ENCODE results near the gene SLC22A23.

The SLC22A23 gene

GRCh38 chr6:3490625-3490980 is 33.8 kb upstream of the SLC22A23 start:
- WGBS, 2 experiments = 93 to 95% methylated on average over 2 of the region's 2 CpGs
- Histone ChIP-seq H3K4me1 (ENCODE audit: control insufficient read depth, insufficient read depth, low read length) (peaks cover 15% of the 10 kb centered on the region), H3K9me3 (ENCODE audit: control insufficient read depth, low read length) (no peaks in the 10 kb centered on the region), H3K27ac (ENCODE audit: insufficient read depth, low read depth, low read length, poor library complexity, severe bottlenecking) (no peak overlapping the region), H3K36me3 (ENCODE audit: control insufficient read depth, insufficient read depth, low read length) (no peaks in the 10 kb centered on the region), H3K4me3 (ENCODE audit: insufficient read depth, low read depth, low read length) (no peak overlapping the region), H3K27me3 (ENCODE audit: control insufficient read depth, insufficient read depth, low read length, poor library complexity, severe bottlenecking) (no peaks in the 10 kb centered on the region)

GRCh38 chr6:3489961-3490624 is 33.2 kb upstream of the SLC22A23 start:
- Histone ChIP-seq H3K9me3 (ENCODE audit: control insufficient read depth, low read length) (no peaks in the 10 kb centered on the region), H3K4me3 (ENCODE audit: insufficient read depth, low read depth, low read length) (no peak overlapping the region), H3K4me1 (ENCODE audit: control insufficient read depth, insufficient read depth, low read length) (peaks cover 15% of the 10 kb centered on the region), H3K27me3 (ENCODE audit: control insufficient read depth, insufficient read depth, low read length, poor library complexity, severe bottlenecking) (no peaks in the 10 kb centered on the region), H3K36me3 (ENCODE audit: control insufficient read depth, insufficient read depth, low read length) (no peaks in the 10 kb centered on the region), H3K27ac (ENCODE audit: insufficient read depth, low read depth, low read length, poor library complexity, severe bottlenecking) (no peak overlapping the region)
- WGBS, 2 experiments = 92% methylated on average over 12 of the region's 12 CpGs

DNA sequence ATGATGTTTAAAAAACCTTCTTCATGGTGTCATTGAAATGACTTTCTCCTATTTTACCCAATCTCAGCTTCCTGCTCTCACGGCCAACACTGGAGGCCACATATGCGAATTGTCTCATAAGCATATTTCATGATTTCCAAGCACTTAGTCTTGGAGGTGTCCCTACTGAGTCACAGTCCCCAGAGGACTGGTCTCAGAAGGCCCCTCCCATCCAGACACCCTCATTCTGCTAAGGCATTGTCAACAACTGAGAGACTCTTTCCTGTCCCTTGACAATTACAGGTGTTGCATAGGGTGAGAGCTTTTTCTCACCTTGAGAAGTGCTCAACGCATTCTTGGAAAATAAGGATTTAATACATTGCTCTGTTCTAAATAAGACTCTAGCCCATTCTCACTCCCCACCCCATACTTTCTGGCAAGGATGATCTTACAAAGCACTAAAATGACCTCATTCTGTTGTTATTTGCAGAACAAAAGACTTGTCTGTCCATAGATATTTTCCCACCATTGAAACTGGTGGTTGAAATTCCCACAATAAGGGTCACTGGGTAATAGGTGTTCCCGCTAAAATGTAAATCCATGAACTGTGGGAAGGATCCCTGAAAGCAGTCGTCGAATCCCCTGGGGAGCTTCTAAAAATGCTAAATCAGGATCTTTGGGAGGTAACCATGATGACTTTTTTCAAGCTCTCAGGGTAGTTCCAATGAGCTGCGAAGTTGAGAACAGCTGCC is 32.3 kb upstream of the SLC22A23 start:
- H3K27me3 ChIP-seq (ENCODE audit: control insufficient read depth, insufficient read depth, low read length, poor library complexity, severe bottlenecking) = no peaks in the 10 kb centered on the region
- peaks cover 15% of the 10 kb centered on the region for H3K4me1 ChIP-seq (ENCODE audit: control insufficient read depth, insufficient read depth, low read length)
- no peak overlapping the region for H3K27ac ChIP-seq (ENCODE audit: insufficient read depth, low read depth, low read length, poor library complexity, severe bottlenecking)
- H3K36me3 ChIP-seq (ENCODE audit: control insufficient read depth, insufficient read depth, low read length) = no peaks in the 10 kb centered on the region
- no peaks in the 10 kb centered on the region for H3K9me3 ChIP-seq (ENCODE audit: control insufficient read depth, low read length)
- WGBS, 2 experiments = 59 to 60% methylated on average over 7 of the region's 7 CpGs
- no peak overlapping the region for H3K4me3 ChIP-seq (ENCODE audit: insufficient read depth, low read depth, low read length)

GRCh38 chr6:3484946-3485345 is 28.1 kb upstream of the SLC22A23 start:
- Histone ChIP-seq H3K36me3 (ENCODE audit: control insufficient read depth, insufficient read depth, low read length) (no peaks in the 10 kb centered on the region), H3K27me3 (ENCODE audit: control insufficient read depth, insufficient read depth, low read length, poor library complexity, severe bottlenecking) (no peaks in the 10 kb centered on the region), H3K4me3 (ENCODE audit: insufficient read depth, low read depth, low read length) (no peak overlapping the region), H3K27ac (ENCODE audit: insufficient read depth, low read depth, low read length, poor library complexity, severe bottlenecking) (no peak overlapping the region), H3K9me3 (ENCODE audit: control insufficient read depth, low read length) (no peaks in the 10 kb centered on the region), H3K4me1 (ENCODE audit: control insufficient read depth, insufficient read depth, low read length) (peaks cover 26% of the 10 kb centered on the region)
- 93% methylated on average over 11 of the region's 11 CpGs for whole genome bisulfite sequencing, 2 experiments

- 91 to 93% methylated on average over 8 of the region's 8 CpGs for WGBS, 2 experiments
- Histone ChIP-seq H3K4me1 (ENCODE audit: control insufficient read depth, insufficient read depth, low read length) (peaks cover 19% of the 10 kb centered on the region), H3K9me3 (ENCODE audit: control insufficient read depth, low read length) (no peaks in the 10 kb centered on the region), H3K27me3 (ENCODE audit: control insufficient read depth, insufficient read depth, low read length, poor library complexity, severe bottlenecking) (no peaks in the 10 kb centered on the region), H3K4me3 (ENCODE audit: insufficient read depth, low read depth, low read length) (no peak overlapping the region), H3K27ac (ENCODE audit: insufficient read depth, low read depth, low read length, poor library complexity, severe bottlenecking) (no peak overlapping the region), H3K36me3 (ENCODE audit: control insufficient read depth, insufficient read depth, low read length) (no peaks in the 10 kb centered on the region)
Observed at GRCh38 chr6:3484192-3484591, 27.3 kb upstream of the SLC22A23 start.

- Histone ChIP-seq H3K36me3 (ENCODE audit: control insufficient read depth, insufficient read depth, low read length) (no peaks in the 10 kb centered on the region), H3K9me3 (ENCODE audit: control insufficient read depth, low read length) (no peaks in the 10 kb centered on the region), H3K4me1 (ENCODE audit: control insufficient read depth, insufficient read depth, low read length) (peaks cover 17% of the 10 kb centered on the region), H3K27me3 (ENCODE audit: control insufficient read depth, insufficient read depth, low read length, poor library complexity, severe bottlenecking) (no peaks in the 10 kb centered on the region), H3K27ac (ENCODE audit: insufficient read depth, low read depth, low read length, poor library complexity, severe bottlenecking) (no peak overlapping the region), H3K4me3 (ENCODE audit: insufficient read depth, low read depth, low read length) (no peak overlapping the region)
- 94 to 100% methylated on average over 2 of the region's 2 CpGs for WGBS, 2 experiments
Observed at GRCh38 chr6:3483675-3484074, 26.8 kb upstream of the SLC22A23 start.

DNA sequence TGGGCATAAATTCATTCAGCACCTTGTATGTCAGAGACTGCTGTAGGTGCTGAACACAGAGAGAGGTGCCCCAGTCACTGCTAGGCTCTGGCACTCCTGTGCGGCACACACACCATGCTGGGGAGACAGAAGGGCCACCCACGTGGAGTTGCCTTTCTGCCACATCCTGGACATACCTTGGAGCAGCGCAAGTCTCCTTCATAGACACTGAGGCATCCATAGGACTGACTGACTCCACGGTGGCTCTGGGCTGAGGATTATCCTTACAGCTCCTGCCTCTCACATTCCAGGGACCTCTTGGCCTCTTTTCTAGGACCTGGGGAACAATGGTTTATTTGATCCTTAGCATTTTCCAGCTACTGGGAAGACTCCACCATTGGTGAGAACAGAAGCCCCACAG is 26.0 kb upstream of the SLC22A23 start:
- Histone ChIP-seq H3K36me3 (ENCODE audit: control insufficient read depth, insufficient read depth, low read length) (no peaks in the 10 kb centered on the region), H3K27me3 (ENCODE audit: control insufficient read depth, insufficient read depth, low read length, poor library complexity, severe bottlenecking) (no peaks in the 10 kb centered on the region), H3K4me3 (ENCODE audit: insufficient read depth, low read depth, low read length) (no peak overlapping the region), H3K4me1 (ENCODE audit: control insufficient read depth, insufficient read depth, low read length) (peaks cover 15% of the 10 kb centered on the region), H3K27ac (ENCODE audit: insufficient read depth, low read depth, low read length, poor library complexity, severe bottlenecking) (no peak overlapping the region), H3K9me3 (ENCODE audit: control insufficient read depth, low read length) (no peaks in the 10 kb centered on the region)
- WGBS, 2 experiments = 67 to 73% methylated on average over 4 of the region's 4 CpGs

GRCh38 chr6:3481640-3482039 is 24.8 kb upstream of the SLC22A23 start:
- Histone ChIP-seq H3K4me3 (ENCODE audit: insufficient read depth, low read depth, low read length) (no peak overlapping the region), H3K9me3 (ENCODE audit: control insufficient read depth, low read length) (no peaks in the 10 kb centered on the region), H3K36me3 (ENCODE audit: control insufficient read depth, insufficient read depth, low read length) (no peaks in the 10 kb centered on the region), H3K27me3 (ENCODE audit: control insufficient read depth, insufficient read depth, low read length, poor library complexity, severe bottlenecking) (no peaks in the 10 kb centered on the region), H3K27ac (ENCODE audit: insufficient read depth, low read depth, low read length, poor library complexity, severe bottlenecking) (no peak overlapping the region), H3K4me1 (ENCODE audit: control insufficient read depth, insufficient read depth, low read length) (peaks cover 12% of the 10 kb centered on the region)
- 95 to 96% methylated on average over 6 to 7 of the region's 7 CpGs for WGBS, 2 experiments

DNA sequence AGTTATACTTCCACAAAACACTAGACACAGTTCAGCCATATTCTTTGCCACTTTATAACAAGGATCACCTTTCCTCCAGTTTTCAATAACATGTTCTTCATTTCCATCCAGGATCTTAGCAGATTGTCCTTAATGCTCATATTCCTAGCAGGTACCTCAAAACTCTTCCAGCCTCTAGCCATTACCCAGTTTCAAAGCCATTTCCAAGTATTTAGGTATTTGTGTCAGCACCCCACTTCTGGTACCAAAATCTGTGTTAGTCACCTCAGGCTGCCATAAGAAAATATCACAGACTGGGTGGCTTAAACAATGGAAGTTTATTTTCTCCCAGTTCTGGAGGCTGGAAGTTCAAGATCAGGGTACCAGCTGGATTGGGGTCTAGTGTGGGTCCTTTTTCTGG is 23.2 kb upstream of the SLC22A23 start:
- Histone ChIP-seq H3K4me1 (ENCODE audit: control insufficient read depth, insufficient read depth, low read length) (peaks cover 12% of the 10 kb centered on the region), H3K4me3 (ENCODE audit: insufficient read depth, low read depth, low read length) (no peak overlapping the region), H3K27me3 (ENCODE audit: control insufficient read depth, insufficient read depth, low read length, poor library complexity, severe bottlenecking) (no peaks in the 10 kb centered on the region)

DNA sequence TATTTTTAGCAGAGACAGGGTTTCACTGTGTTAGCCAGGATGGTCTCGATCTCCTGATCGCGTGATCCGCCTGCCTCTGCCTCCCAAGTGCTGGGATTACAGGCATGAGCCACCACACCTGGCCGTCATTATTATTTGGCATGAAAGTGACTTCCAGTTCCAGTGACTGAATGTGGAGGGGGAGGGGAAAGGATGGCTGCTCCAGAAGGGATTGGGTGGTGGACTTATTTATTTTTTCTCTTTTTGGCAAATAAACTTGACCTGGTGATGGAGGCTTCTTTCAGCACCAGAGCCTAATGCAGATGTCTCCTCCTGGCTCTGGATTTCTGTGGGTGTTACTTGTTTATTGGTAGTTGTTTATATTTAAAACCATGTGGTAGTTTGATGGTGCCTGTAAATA is 16.9 kb upstream of the SLC22A23 start:
- H3K4me3 ChIP-seq (ENCODE audit: insufficient read depth, low read depth, low read length) = no peak overlapping the region
- 90 to 94% methylated on average over 5 of the region's 5 CpGs for WGBS, 2 experiments

More for the DNA sequence above, 23.2 kb upstream of the SLC22A23 start:
- no peaks in the 10 kb centered on the region for H3K9me3 ChIP-seq (ENCODE audit: control insufficient read depth, low read length)
- no peak overlapping the region for H3K27ac ChIP-seq (ENCODE audit: insufficient read depth, low read depth, low read length, poor library complexity, severe bottlenecking)
- no peaks in the 10 kb centered on the region for H3K36me3 ChIP-seq (ENCODE audit: control insufficient read depth, insufficient read depth, low read length)

More for the DNA sequence above, 16.9 kb upstream of the SLC22A23 start:
- no peak overlapping the region for H3K27ac ChIP-seq (ENCODE audit: insufficient read depth, low read depth, low read length, poor library complexity, severe bottlenecking)
- H3K27me3 ChIP-seq (ENCODE audit: control insufficient read depth, insufficient read depth, low read length, poor library complexity, severe bottlenecking) = no peaks in the 10 kb centered on the region
- H3K36me3 ChIP-seq (ENCODE audit: control insufficient read depth, insufficient read depth, low read length) = no peaks in the 10 kb centered on the region
- H3K4me1 ChIP-seq (ENCODE audit: control insufficient read depth, insufficient read depth, low read length) = no peaks in the 10 kb centered on the region
- no peaks in the 10 kb centered on the region for H3K9me3 ChIP-seq (ENCODE audit: control insufficient read depth, low read length)

Data from ectodermal cell (in vitro differentiated cells).